ENCODE results near the gene RABGAP1L. TPM values are rescaled to one million over a fixed set of nuclear protein-coding genes. Genes with fewer than 3 reads are reported as not detected.

Gene RABGAP1L
- total and polyA plus RNA-seq, 2 donors (not counting 3 experiments of a cell fraction or from before 2014, with no cell fraction given) = 6.4 to 22.2 TPM

DNA sequence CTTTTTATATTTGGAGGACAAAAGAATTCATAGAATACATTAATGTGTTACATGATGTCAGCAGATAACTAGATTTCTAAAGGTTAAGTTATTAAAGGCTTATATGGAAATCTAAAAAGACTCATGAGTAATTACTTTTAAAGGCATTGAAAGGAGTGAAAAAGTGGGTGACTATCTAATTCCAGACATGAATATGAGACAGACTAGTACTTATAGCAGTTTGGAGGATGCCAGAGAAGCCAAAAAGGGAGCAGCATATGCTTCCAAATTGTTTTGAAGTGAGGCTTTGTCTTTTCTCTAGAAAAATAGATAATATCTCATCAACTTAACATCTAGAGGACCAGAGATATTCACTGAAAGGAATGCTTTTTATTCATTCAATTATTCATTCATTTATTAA, 564.9 kb downstream of the RABGAP1L start:
- ChIA-PET CTCF (interaction anchor here (7.0 kb wide), 1 partner anchor 462 kb away, joined by 378 read pairs; no protein-coding TSS in a partner anchor), POLR2A (no interaction called here)
- FAIRE-seq = no peak
- Histone ChIP-seq H2AFZ (ENCODE audit: low read depth, low read length) (no peak overlapping the region), H4K20me1 (replicated peaks; ENCODE audit: control insufficient read depth, extremely low read depth, insufficient read depth, low read length) (no peaks in the 10 kb centered on the region), H3K27ac (ENCODE audit: insufficient read depth, low read depth, low read length) (no peak overlapping the region), H3K4me2 (ENCODE audit: insufficient read depth, low read length) (no peak overlapping the region), H3K9me1 (replicated peaks; ENCODE audit: control insufficient read depth, extremely low read depth, insufficient read depth, low read length) (no peaks in the 10 kb centered on the region), H3K27me3 (ENCODE audit: control insufficient read depth in 2 of 2, insufficient read depth in 2 of 2, low read length in 2 of 2) (no peaks in the 10 kb centered on the region), H3K79me2 (ENCODE audit: control insufficient read depth, insufficient read depth, low read length) (no peaks in the 10 kb centered on the region), H3K9ac (replicated peaks; ENCODE audit: extremely low read depth, insufficient read depth, low read length) (no peak overlapping the region), H3K9me3 (replicated peaks; ENCODE audit: control insufficient read depth, insufficient read depth, low read length) (no peaks in the 10 kb centered on the region), H3K36me3 (ENCODE audit: control insufficient read depth in 2 of 2, extremely low read depth in 1 of 2, insufficient read depth in 2 of 2, low read length in 2 of 2) (no peaks in the 10 kb centered on the region), H3K4me3 (replicated peaks in 1 of 3; ENCODE audit: insufficient read depth in 1 of 3, low read depth in 1 of 3, low read length in 3 of 3) (no peak overlapping the region), H3K4me1 (ENCODE audit: control insufficient read depth, extremely low read depth, insufficient read depth, low read length) (no peaks in the 10 kb centered on the region)
- dilution Hi-C loops (cut with MboI; ENCODE audit: extremely low pct_ligation_motif_present, low sequenced_read_pairs) = loop anchor here (10.0 kb wide), 1 partner anchor 459 kb away; no protein-coding TSS in a partner anchor
- TF ChIP-seq FOS (IDR thresholded peaks at IDR 0.05; ENCODE audit: borderline replicate concordance, insufficient read depth, low read length) (no peak), POLR2A (IDR thresholded peaks at IDR 0.05; ENCODE audit: low read depth, low read length) (no peak), JUN (IDR thresholded peaks at IDR 0.05; ENCODE audit: borderline replicate concordance, insufficient read depth, insufficient read length, low read depth) (no peak), EZH2 (IDR thresholded peaks at IDR 0.05; ENCODE audit: borderline replicate concordance, low read depth, low read length, severe bottlenecking) (no peak), MYC (IDR thresholded peaks at IDR 0.05; ENCODE audit: low read depth, low read length) (no peak), POLR2AphosphoS5 (IDR thresholded peaks at IDR 0.05; ENCODE audit: insufficient read depth, low read depth, low read length) (no peak), GATA2 (IDR thresholded peaks at IDR 0.05; ENCODE audit: insufficient read depth, insufficient read length, low read depth, low read length) (no peak)
- TF ChIP-seq, protein P1, sequence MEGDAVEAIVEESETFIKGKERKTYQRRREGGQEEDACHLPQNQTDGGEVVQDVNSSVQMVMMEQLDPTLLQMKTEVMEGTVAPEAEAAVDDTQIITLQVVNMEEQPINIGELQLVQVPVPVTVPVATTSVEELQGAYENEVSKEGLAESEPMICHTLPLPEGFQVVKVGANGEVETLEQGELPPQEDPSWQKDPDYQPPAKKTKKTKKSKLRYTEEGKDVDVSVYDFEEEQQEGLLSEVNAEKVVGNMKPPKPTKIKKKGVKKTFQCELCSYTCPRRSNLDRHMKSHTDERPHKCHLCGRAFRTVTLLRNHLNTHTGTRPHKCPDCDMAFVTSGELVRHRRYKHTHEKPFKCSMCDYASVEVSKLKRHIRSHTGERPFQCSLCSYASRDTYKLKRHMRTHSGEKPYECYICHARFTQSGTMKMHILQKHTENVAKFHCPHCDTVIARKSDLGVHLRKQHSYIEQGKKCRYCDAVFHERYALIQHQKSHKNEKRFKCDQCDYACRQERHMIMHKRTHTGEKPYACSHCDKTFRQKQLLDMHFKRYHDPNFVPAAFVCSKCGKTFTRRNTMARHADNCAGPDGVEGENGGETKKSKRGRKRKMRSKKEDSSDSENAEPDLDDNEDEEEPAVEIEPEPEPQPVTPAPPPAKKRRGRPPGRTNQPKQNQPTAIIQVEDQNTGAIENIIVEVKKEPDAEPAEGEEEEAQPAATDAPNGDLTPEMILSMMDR (IDR thresholded peaks at IDR 0.05; ENCODE audit: extremely low read depth in 1 of 2, insufficient read depth in 1 of 2, low read depth in 1 of 2, low read length in 2 of 2) = no peak
- TF ChIP-seq, protein P2, sequence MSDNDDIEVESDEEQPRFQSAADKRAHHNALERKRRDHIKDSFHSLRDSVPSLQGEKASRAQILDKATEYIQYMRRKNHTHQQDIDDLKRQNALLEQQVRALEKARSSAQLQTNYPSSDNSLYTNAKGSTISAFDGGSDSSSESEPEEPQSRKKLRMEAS (IDR thresholded peaks at IDR 0.05; ENCODE audit: insufficient read depth, insufficient read length) = no peak
- intact Hi-C loops (cut with micrococcal nuclease) = no loop called here
- no peak for DNase-seq (ENCODE audit: low read depth, low spot score)
- BruUV-seq (replicated peaks) = no TSS peak

Data from endothelial cell of umbilical vein (primary cell).